PFSK-1 (cell line): Measurements from ENCODE around the gene BOD1.

Experiments
- FOXP2 ChIP-seq: optimal IDR thresholded peaks from 2 replicates; pipeline ENCODE3; 2011; ENCODE audit warnings: borderline replicate concordance, control low read depth, inconsistent platforms; ENCODE audit not compliant: insufficient read depth; ENCODE audit errors: extremely low read length, extremely low read depth
- SIN3A ChIP-seq: IDR thresholded peaks from 2 replicates; pipeline ENCODE4 v1.6.1; 2012; ENCODE audit warnings: mild to moderate bottlenecking, low read length, moderate library complexity, borderline replicate concordance; ENCODE audit not compliant: insufficient read depth
- TAF1 ChIP-seq: IDR thresholded peaks from 2 replicates; pipeline ENCODE4 v1.6.1; 2012; ENCODE audit warnings: low read length, control low read depth, borderline replicate concordance; ENCODE audit not compliant: insufficient read depth
- TF ChIP-seq, protein P1 (sequence below), 2 experiments: IDR thresholded peaks; 2 replicates each; pipeline versions ENCODE4 v1.6.1 to v1.8.0; 2011 to 2012; ENCODE audit warnings: low read depth in 2 of 2, low read length in 2 of 2, control low read depth in 1 of 2, inconsistent platforms in 1 of 2, mild to moderate bottlenecking in 1 of 2, moderate library complexity in 1 of 2; ENCODE audit not compliant: insufficient read depth in 1 of 2

DNA sequence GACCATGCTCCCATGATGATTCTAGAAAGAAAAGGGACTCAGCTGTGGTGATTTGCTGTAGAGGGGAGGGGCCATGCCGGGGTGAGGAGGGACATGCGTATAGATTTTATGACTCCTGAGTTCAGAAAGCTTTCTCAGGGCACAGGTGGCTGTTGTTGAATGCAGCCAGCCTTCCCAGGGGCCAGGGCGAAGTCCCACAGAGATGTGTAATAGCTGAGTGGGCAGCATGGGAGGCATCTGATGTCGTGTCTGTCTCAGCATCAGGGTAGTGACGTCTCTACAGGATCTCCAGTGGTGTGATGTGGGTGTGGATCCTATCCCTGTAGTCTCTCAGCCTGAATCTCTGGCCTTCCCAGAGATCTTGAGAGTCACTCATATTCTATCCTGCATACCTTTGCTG is 7.8 kb upstream of the BOD1 start:
- TF ChIP-seq TAF1 (no peak), SIN3A (no peak), FOXP2 (no peak)
- TF ChIP-seq, protein P1, sequence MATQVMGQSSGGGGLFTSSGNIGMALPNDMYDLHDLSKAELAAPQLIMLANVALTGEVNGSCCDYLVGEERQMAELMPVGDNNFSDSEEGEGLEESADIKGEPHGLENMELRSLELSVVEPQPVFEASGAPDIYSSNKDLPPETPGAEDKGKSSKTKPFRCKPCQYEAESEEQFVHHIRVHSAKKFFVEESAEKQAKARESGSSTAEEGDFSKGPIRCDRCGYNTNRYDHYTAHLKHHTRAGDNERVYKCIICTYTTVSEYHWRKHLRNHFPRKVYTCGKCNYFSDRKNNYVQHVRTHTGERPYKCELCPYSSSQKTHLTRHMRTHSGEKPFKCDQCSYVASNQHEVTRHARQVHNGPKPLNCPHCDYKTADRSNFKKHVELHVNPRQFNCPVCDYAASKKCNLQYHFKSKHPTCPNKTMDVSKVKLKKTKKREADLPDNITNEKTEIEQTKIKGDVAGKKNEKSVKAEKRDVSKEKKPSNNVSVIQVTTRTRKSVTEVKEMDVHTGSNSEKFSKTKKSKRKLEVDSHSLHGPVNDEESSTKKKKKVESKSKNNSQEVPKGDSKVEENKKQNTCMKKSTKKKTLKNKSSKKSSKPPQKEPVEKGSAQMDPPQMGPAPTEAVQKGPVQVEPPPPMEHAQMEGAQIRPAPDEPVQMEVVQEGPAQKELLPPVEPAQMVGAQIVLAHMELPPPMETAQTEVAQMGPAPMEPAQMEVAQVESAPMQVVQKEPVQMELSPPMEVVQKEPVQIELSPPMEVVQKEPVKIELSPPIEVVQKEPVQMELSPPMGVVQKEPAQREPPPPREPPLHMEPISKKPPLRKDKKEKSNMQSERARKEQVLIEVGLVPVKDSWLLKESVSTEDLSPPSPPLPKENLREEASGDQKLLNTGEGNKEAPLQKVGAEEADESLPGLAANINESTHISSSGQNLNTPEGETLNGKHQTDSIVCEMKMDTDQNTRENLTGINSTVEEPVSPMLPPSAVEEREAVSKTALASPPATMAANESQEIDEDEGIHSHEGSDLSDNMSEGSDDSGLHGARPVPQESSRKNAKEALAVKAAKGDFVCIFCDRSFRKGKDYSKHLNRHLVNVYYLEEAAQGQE (IDR thresholded peaks at IDR 0.05; ENCODE audit: insufficient read depth in 1 of 2, low read depth in 2 of 2, low read length in 2 of 2): no peak
